Naive thymus-derived CD8-positive, alpha-beta T cell (primary cell): ENCODE measurements around the gene CASQ1. TPM values are rescaled to one million over a fixed set of nuclear protein-coding genes. Genes with fewer than 3 reads are reported as not detected.

Experiments used
- ATAC-seq, 2 donors: fragments of 150-1000 bp; cut with Tn5 transposase in 1 of 2; sonication (Bioruptor Pico), chemical (Tn5 transposase) in 1 of 2; 1 replicate in 1 of 2; 2 replicates in 1 of 2; pipeline ENCODE4 v1.10.0; 2021; ENCODE audit warnings: mild to moderate bottlenecking in 2 of 2, moderate library complexity in 2 of 2
- POLR2A ChIA-PET: fragments of 350-600 bp; sonication (Branson Sonifier 250); formaldehyde crosslinking; loops from one replicate; lab custom pipeline; 2021; ENCODE audit warnings: antibody characterized with exemption; lab: Charles Lee
- DNase-seq, 10 donors: peaks; one replicate each; pipeline versions ENCODE4 v3.0.0 to v3.0.0-alpha.2; 2020 to 2022
- H3K27ac Mint-ChIP-seq, 10 donors: one replicate each; pipeline ENCODE4 v1.8.0; 2020 to 2022; ENCODE audit warnings: mild to moderate bottlenecking in 10 of 10, mixed read lengths in 10 of 10, moderate library complexity in 4 of 10, inconsistent platforms in 1 of 10
- H3K27me3 Mint-ChIP-seq, 5 donors: one replicate each; pipeline ENCODE4 v1.8.0; 2021 to 2022; ENCODE audit warnings: mixed read lengths in 5 of 5
- H3K36me3 Mint-ChIP-seq, 3 donors: one replicate each; pipeline ENCODE4 v1.8.0; 2020 to 2022; ENCODE audit warnings: mixed read lengths in 3 of 3, mild to moderate bottlenecking in 2 of 3, inconsistent platforms in 1 of 3
- H3K4me1 Mint-ChIP-seq, 4 donors: one replicate each; pipeline ENCODE4 v1.8.0; 2021 to 2022; ENCODE audit warnings: mixed read lengths in 4 of 4
- H3K4me3 Mint-ChIP-seq, 10 donors: one replicate each; pipeline ENCODE4 v1.8.0; 2020 to 2022; ENCODE audit warnings: mild to moderate bottlenecking in 10 of 10, mixed read lengths in 10 of 10, moderate library complexity in 6 of 10, inconsistent platforms in 1 of 10
- H3K9me3 Mint-ChIP-seq, 9 donors: one replicate each; pipeline ENCODE4 v1.8.0; 2020 to 2022; ENCODE audit warnings: mixed read lengths in 9 of 9, mild to moderate bottlenecking in 3 of 9, inconsistent platforms in 1 of 9, moderate library complexity in 1 of 9
- polyA plus RNA-seq, 3 donors: library from polyadenylated mRNA; unstranded; fragments of 300-500 nt; fragmentation: Illumina TruSeq; gene quantifications; one replicate each; pipeline ENCODE4 v1.2.3, GENCODE V29; 2021
- total RNA-seq, 8 experiments: library from RNA in 2 of 8; stranded (reverse) in 2 of 8; gene quantifications; one replicate each; pipeline ENCODE4 v1.2.3 and lab custom pipeline; 2021 to 2026

Gene CASQ1
- total and polyA plus RNA-seq, 5 experiments from 2014 or later = not detected

DNA sequence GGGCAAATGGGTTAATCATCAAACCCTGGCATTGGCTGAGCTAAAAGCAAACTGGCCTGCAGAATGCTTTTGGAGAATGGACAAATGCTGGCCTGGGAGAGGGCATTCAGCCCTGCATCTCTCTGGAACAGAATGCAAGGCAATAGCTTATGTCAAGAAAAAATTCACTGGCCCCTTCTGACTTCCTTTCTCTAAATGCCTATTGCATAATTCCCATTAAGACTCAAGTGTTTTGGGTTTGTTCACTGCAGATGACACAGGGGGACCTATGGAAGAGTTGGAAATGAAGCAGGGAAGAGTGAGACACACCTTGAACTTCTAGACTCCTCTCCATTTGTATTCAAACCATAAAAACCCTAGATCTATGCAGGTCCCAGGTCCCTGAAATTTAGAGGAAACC is 30.7 kb downstream of the CASQ1 start:
- DNase-seq (no peak), ATAC-seq (no peak)
- POLR2A ChIA-PET = interaction anchor here (1.8 kb wide), 1 partner anchor 41 kb away, joined by 5 read pairs; the partner anchor contains the start of gene DCAF8
- Mint-ChIP-seq H3K4me3 (no peak overlapping the region), H3K27me3 (no peaks in the 10 kb centered on the region), H3K4me1 (peaks cover 0 to 2% (median 0%) of the 10 kb centered on the region in 4 donors), H3K27ac (peak overlapping the region in 3 of 10 donors; percentile 20 to 49 (median 38)), H3K36me3 (peaks cover 7 to 50% (median 17%) of the 10 kb centered on the region in 3 donors), H3K9me3 (no peaks in the 10 kb centered on the region)

DNA sequence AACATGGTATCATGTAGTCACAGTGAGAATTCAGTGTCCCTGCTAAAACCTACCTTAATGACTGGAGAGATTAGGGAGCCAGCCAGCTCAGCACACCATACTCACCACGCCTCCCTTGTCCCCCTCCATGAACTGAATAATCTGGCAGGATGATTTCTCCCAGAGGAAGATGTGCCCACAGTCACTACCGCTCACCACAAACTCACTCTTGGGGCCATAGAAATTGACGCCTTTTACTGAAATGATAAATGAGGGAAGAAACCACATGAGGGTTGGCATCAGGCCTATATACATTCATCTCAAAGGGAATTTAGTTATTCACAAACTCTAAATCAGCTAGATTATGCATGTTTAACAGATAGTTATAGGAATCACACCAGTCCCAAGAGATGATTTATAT is 32.2 kb downstream of the CASQ1 start:
- Mint-ChIP-seq H3K36me3 (peaks cover 7 to 38% (median 13%) of the 10 kb centered on the region in 3 donors), H3K9me3 (no peaks in the 10 kb centered on the region), H3K27ac (peak overlapping the region in 3 of 10 donors; percentile 14 to 75 (median 33)), H3K27me3 (no peaks in the 10 kb centered on the region), H3K4me3 (no peak overlapping the region), H3K4me1 (peaks cover 0 to 2% (median 0%) of the 10 kb centered on the region in 4 donors)
- ATAC-seq (no peak), DNase-seq (no peak)
- POLR2A ChIA-PET = interaction anchor here (0.7 kb wide), 1 partner anchor 38 kb away, joined by 3 read pairs; no protein-coding TSS in a partner anchor

DNA sequence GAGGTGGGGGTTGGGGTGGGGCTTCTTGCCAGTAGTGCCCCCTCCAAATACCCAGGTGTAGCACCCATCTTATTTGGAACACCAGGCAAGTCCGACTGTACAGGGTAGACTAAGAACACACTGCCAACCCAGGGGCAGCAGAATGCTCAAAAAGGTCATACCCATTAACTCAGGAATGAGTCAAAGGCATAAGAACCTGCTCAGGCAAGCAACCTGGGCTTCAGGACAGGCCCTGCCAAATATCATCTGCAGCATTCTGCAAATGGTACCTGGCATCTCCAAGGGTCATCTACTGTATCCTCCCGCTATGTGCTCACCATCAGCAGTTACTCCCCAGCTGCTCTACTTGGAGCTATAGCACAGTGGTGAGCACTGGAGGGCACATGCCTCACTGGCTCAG is 34.2 kb downstream of the CASQ1 start:
- POLR2A ChIA-PET = interaction anchor here (0.8 kb wide), 1 partner anchor 39 kb away, joined by 4 read pairs; no protein-coding TSS in a partner anchor
- Mint-ChIP-seq H3K27me3 (no peaks in the 10 kb centered on the region), H3K36me3 (peaks cover 7 to 34% (median 19%) of the 10 kb centered on the region in 3 donors), H3K27ac (peak overlapping the region in 3 of 10 donors; percentile 11 to 38 (median 35)), H3K4me3 (no peak overlapping the region), H3K4me1 (no peaks in the 10 kb centered on the region), H3K9me3 (no peaks in the 10 kb centered on the region)
- no peak for DNase-seq
- no peak for ATAC-seq

DNA sequence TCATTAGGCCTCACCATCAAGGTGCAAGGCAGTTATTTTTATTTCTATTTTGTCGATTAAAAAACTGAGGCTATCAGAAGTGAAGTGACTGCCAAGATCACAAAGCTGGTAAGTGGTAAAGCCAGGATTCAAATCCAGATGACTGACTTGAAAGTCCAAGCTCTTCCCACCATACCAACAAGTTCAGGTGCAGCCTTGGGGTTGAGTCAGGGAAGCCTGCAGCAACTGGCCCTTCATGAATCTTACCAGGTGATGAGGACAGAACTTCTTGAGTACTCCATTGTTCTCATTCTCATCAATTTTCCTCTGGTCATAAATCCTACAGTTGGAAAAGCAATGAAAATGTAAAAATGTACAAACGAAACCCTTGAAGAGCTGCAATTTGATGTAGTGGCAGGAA is 35.0 kb downstream of the CASQ1 start:
- DNase-seq (no peak), ATAC-seq (no peak)
- no peak overlapping the region for H3K4me3 Mint-ChIP-seq
- POLR2A ChIA-PET = interaction anchor here (0.8 kb wide), 1 partner anchor 38 kb away, joined by 4 read pairs; no protein-coding TSS in a partner anchor
- peak overlapping the region in 1 of 10 donors; percentile 4 for H3K27ac Mint-ChIP-seq
- no peaks in the 10 kb centered on the region for H3K9me3 Mint-ChIP-seq
- H3K4me1 Mint-ChIP-seq = no peaks in the 10 kb centered on the region
- H3K36me3 Mint-ChIP-seq = peaks cover 8 to 34% (median 24%) of the 10 kb centered on the region in 3 donors
- no peaks in the 10 kb centered on the region for H3K27me3 Mint-ChIP-seq

DNA sequence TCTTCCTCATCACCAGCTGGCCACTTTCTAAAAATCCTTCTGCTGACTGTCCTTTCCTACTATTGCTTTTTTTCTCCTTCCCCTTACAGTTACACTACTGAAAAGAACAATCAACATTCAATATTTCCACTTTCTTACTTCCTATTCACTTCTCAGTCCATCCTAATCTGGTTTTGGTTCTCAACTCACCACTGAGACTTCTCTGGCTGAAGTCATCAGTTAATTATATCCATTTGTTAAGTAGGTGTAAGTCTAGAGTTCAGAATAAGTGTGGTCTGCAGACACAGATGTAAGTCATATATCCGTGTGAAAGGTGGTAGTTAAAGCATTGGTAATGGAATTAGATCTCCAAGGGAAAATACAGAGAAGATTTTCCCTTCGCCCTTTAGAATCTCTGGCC is 36.2 kb downstream of the CASQ1 start:
- POLR2A ChIA-PET = no interaction called here
- ATAC-seq (no peak), DNase-seq (no peak)
- Mint-ChIP-seq H3K27me3 (no peaks in the 10 kb centered on the region), H3K4me3 (no peak overlapping the region), H3K9me3 (no peaks in the 10 kb centered on the region), H3K27ac (no peak overlapping the region), H3K4me1 (no peaks in the 10 kb centered on the region), H3K36me3 (peaks cover 6 to 37% (median 33%) of the 10 kb centered on the region in 3 donors)

DNA sequence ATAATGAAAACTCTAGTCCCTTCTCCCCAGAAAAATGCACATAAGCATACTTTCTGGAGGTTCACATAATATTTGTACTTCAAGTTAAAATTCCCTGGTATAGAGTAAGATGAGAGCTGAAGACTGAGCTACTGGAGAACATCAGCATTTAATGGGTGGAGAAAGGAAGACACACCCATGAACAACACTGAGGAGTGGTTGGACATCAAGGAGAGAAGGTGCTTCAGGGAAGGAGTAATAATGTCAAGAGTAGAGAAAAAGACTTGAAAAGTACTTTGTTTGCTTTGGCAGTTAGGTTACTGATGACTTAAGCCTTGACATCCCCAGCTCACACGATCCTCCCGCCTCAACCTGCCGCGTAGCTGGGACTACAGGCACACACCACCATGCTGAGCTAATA is 36.7 kb downstream of the CASQ1 start:
- Mint-ChIP-seq H3K36me3 (peaks cover 6 to 41% (median 33%) of the 10 kb centered on the region in 3 donors), H3K27me3 (no peaks in the 10 kb centered on the region), H3K9me3 (no peaks in the 10 kb centered on the region), H3K27ac (peak overlapping the region in 1 of 10 donors; percentile 73), H3K4me1 (no peaks in the 10 kb centered on the region), H3K4me3 (no peak overlapping the region)
- DNase-seq (no peak), ATAC-seq (no peak)
- POLR2A ChIA-PET = no interaction called here

DNA sequence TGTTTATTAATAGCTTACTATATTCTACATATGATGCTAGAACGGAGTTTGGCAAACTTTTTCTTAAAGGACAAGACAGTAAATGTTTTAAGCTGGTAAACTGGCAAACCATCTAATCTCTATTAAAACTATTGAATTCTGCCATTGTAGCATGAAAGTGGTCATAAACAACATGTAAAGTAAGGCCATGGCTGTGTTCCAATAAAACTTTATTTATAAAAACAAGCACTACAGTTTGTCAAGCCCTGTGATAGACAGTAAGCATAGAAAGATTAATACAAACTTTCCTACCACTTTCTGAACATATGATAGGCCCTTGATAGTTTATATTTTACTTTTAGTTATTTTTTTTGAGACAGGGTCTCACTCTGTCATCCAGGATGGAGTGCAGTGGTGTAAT is 37.2 kb downstream of the CASQ1 start:
- Mint-ChIP-seq H3K4me1 (no peaks in the 10 kb centered on the region), H3K36me3 (peaks cover 6 to 44% (median 33%) of the 10 kb centered on the region in 3 donors), H3K4me3 (no peak overlapping the region), H3K27ac (peak overlapping the region in 1 of 10 donors; percentile 73), H3K9me3 (no peaks in the 10 kb centered on the region), H3K27me3 (no peaks in the 10 kb centered on the region)
- no peak for ATAC-seq
- POLR2A ChIA-PET = interaction anchor here (0.6 kb wide), 1 partner anchor 35 kb away, joined by 3 read pairs; the partner anchor contains the start of gene DCAF8
- DNase-seq = no peak

DNA sequence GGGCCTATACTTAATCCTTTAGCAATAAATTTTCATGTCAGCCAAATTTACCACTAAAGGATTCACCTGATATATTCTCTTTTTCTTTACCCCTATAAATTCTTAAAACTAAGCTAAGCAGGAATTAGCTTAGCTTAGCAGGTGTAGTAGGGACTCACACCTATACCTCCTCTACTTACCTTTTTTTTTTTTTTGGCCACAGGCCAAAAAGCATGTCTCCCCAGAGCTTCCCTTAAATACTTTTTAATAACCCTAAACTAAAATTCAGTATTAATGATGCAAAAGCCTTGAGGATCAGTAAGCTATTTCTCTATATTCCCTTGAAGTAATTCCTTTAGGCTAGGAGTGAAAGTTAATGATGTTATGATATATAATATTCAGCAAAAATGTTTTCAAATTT is 38.1 kb downstream of the CASQ1 start:
- ATAC-seq = no peak
- H3K4me3 Mint-ChIP-seq = no peak overlapping the region
- POLR2A ChIA-PET = interaction anchor here (0.6 kb wide), 1 partner anchor 30 kb away, joined by 3 read pairs; no protein-coding TSS in a partner anchor
- H3K27me3 Mint-ChIP-seq = no peaks in the 10 kb centered on the region
- no peaks in the 10 kb centered on the region for H3K9me3 Mint-ChIP-seq
- peak overlapping the region in 1 of 10 donors; percentile 46 for H3K27ac Mint-ChIP-seq
- peaks cover 0 to 2% (median 0%) of the 10 kb centered on the region in 4 donors for H3K4me1 Mint-ChIP-seq
- peaks cover 6 to 53% (median 38%) of the 10 kb centered on the region in 3 donors for H3K36me3 Mint-ChIP-seq
- DNase-seq = no peak

DNA sequence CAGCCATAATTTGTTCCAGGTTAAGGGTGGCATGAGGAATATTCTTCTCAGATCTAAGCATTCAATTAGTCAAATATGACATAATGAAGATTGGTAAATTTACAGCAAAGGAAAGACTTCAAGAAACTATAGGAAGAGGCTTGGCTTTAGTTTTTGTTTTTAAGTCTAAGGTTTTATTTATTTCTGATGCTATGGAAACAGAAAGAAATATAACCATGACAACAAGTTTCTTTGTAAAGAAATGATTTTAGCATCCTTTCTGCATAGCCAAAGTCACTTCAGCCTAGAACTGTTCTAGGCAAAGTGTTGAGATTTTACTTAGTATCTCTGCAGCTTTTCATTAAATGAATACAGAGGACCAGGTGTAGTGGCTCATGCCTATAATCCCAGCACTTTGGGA is 42.5 kb downstream of the CASQ1 start:
- ATAC-seq (peak in 1 of 2 donors; percentile 27), DNase-seq (no peak)
- Mint-ChIP-seq H3K9me3 (no peaks in the 10 kb centered on the region), H3K27ac (peak overlapping the region in 4 of 10 donors; percentile 19 to 86 (median 49)), H3K4me3 (no peak overlapping the region), H3K36me3 (peaks cover 6 to 94% (median 31%) of the 10 kb centered on the region in 3 donors), H3K4me1 (peaks cover 3 to 12% (median 9%) of the 10 kb centered on the region in 4 donors), H3K27me3 (no peaks in the 10 kb centered on the region)
- POLR2A ChIA-PET = no interaction called here

DNA sequence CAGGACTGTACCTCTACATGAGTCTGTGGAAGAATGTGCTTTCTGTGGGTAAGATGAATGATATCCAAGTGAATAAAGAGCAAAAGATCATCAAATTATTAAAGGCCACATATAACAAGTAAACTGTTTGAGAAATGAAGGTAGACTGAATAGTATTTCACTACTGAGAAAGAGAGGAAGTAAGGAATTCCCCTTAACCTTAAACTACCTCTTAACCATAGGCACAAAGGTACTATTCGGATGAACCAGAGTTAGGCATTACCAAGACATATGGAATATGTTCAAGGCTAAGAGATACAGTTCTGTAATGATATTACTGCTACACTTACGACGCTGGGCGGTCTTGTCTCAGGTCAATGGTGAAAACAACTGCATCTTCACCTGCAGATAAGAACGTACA is 46.4 kb downstream of the CASQ1 start:
- H3K4me3 Mint-ChIP-seq = no peak overlapping the region
- no peaks in the 10 kb centered on the region for H3K27me3 Mint-ChIP-seq
- peak overlapping the region in 1 of 10 donors; percentile 34 for H3K27ac Mint-ChIP-seq
- DNase-seq (no peak), ATAC-seq (no peak)
- peaks cover 5 to 17% (median 13%) of the 10 kb centered on the region in 4 donors for H3K4me1 Mint-ChIP-seq
- POLR2A ChIA-PET = interaction anchor here (0.6 kb wide), 1 partner anchor 8 kb away, joined by 3 read pairs; no protein-coding TSS in a partner anchor
- peaks cover 6 to 93% (median 20%) of the 10 kb centered on the region in 3 donors for H3K36me3 Mint-ChIP-seq
- H3K9me3 Mint-ChIP-seq = no peaks in the 10 kb centered on the region

DNA sequence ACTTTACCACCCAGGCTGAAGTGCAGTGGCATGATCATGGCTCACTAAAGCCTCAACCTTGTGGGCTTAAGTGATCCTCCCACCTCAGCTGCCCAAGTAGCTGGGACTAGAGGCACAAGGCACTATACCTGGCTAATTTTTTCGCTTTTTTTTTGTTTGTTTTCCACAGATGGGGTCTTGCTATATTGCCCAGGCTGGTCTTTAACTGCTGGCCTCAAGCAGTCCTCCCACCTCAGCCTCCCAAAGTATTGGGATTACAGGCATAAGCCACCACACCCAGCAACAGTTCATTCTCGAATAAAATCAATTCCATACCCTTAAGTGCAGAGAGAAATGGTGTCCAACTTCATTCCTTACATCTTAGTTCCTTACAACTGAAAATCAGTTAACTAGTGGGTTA is 47.2 kb downstream of the CASQ1 start:
- H3K9me3 Mint-ChIP-seq = no peaks in the 10 kb centered on the region
- POLR2A ChIA-PET = no interaction called here
- no peak for ATAC-seq
- H3K36me3 Mint-ChIP-seq = peaks cover 6 to 95% (median 20%) of the 10 kb centered on the region in 3 donors
- H3K4me1 Mint-ChIP-seq = peaks cover 5 to 17% (median 13%) of the 10 kb centered on the region in 4 donors
- no peaks in the 10 kb centered on the region for H3K27me3 Mint-ChIP-seq
- no peak overlapping the region for H3K27ac Mint-ChIP-seq
- no peak for DNase-seq
- H3K4me3 Mint-ChIP-seq = no peak overlapping the region

DNA sequence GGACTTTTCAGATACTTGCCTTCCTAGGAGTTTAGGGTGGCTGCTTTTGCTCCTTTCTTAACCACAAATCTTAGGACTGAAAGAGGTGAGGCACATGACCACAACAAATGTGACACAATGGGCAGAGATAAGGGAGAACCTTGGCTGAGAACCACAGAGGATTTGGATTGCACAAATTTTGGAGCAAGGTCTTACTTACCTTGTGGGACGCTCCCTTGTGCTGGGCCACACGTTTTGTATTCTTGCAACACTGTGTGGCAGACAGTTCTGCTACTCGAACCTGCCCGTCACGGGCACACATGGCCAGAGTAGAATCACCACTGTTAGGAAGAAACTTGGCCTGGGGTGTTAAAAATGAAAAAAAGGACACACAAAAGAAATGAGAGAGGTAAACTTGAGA is 48.0 kb downstream of the CASQ1 start:
- Mint-ChIP-seq H3K36me3 (peaks cover 6 to 95% (median 16%) of the 10 kb centered on the region in 3 donors), H3K4me3 (no peak overlapping the region), H3K27ac (peak overlapping the region in 2 of 10 donors; percentile 29 to 30), H3K9me3 (no peaks in the 10 kb centered on the region), H3K4me1 (peaks cover 7 to 23% (median 15%) of the 10 kb centered on the region in 4 donors), H3K27me3 (no peaks in the 10 kb centered on the region)
- ATAC-seq (no peak), DNase-seq (no peak)
- POLR2A ChIA-PET = interaction anchor here (0.5 to 0.6 kb wide), 2 partner anchors 12 to 191 kb away, joined by 3 read pairs; no protein-coding TSS in a partner anchor

DNA sequence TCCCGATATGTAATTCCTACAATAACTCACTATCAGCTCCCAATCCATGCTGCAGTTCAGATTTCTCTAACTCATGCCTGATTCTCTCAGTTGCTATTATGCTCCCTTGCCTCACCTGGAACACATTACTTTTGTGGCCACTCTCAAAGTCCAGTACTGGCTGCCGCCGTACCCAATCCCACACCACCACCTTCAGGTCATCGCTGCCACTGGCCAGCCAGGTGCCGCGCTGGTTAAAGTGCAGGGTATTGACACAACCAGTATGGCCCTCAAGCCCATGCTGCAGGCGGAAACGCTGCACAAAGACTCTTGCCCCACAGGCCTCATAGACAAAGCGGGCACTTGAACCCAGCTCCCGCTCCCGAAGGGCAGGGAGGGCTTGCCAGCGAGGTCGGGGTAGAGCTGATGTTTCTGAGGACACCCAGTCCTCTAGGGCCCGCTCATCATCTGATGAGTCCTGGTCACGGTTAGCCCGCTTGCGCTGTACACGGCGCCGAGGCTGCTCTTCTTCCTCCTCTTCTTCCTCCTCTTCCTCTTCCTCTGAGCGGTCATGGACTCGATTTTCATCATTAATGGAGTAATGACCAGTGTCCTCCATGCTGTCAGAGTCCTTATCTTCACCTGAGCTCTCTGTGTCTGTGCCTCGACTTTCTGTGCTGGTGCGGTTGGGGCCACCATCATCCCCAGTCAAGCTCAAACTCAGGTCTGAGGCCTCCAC is 49.4 kb downstream of the CASQ1 start:
- DNase-seq (no peak), ATAC-seq (no peak)
- H3K27ac Mint-ChIP-seq = peak overlapping the region in 2 of 10 donors; percentile 31 to 43
- no peaks in the 10 kb centered on the region for H3K9me3 Mint-ChIP-seq
- H3K4me1 Mint-ChIP-seq = peaks cover 5 to 22% (median 13%) of the 10 kb centered on the region in 4 donors
- H3K27me3 Mint-ChIP-seq = no peaks in the 10 kb centered on the region
- H3K4me3 Mint-ChIP-seq = no peak overlapping the region
- peaks cover 6 to 93% (median 19%) of the 10 kb centered on the region in 3 donors for H3K36me3 Mint-ChIP-seq
- POLR2A ChIA-PET = interaction anchor here (0.6 to 0.8 kb wide), 2 partner anchors 15 to 23 kb away, joined by 3 to 4 read pairs; partner anchors contain the start of gene DCAF8
